Neural cell (in vitro differentiated cells): ENCODE data around the gene FAM98B. TPM values are rescaled to one million over a fixed set of nuclear protein-coding genes. Genes with fewer than 3 reads are reported as not detected.
"Not testable (repeated sequence)": the region's sequence is repeated elsewhere in the genome, so short reads cannot be mapped to it uniquely, and the experiment has no call there.

ENCODE experiments used
- H2AFZ ChIP-seq: fragments of 200-600, 300-800 bp; sonication (generic), shearing (Covaris generic); 2 replicates; pipeline ENCODE4 v1.6.0; 2014; ENCODE audit warnings: low read depth, mild to moderate bottlenecking, antibody characterized with exemption, low read length, moderate library complexity
- H3F3A ChIP-seq: fragments of 200-600 bp; shearing (Covaris generic); 2 replicates; pipeline ENCODE4 v1.6.1; 2016; ENCODE audit warnings: mild to moderate bottlenecking, moderate library complexity, mixed read lengths, antibody characterized with exemption, low read length; ENCODE audit not compliant: insufficient read depth, poor library complexity, severe bottlenecking
- H3K27ac ChIP-seq: fragments of 200-600, 300-800 bp; sonication (generic), shearing (Covaris generic); 2 replicates; pipeline ENCODE4 v1.5.1; 2014; ENCODE audit warnings: mild to moderate bottlenecking, low read length, moderate library complexity
- H3K27me3 ChIP-seq: fragments of 300-800, 200-600 bp; sonication (generic), shearing (Covaris generic); 2 replicates; pipeline ENCODE4 v1.6.0; 2014; ENCODE audit warnings: mild to moderate bottlenecking, low read depth, low read length, moderate library complexity; ENCODE audit not compliant: insufficient read depth
- H3K36me3 ChIP-seq: fragments of 300-800, 200-600 bp; sonication (generic), shearing (Covaris generic); 2 replicates; pipeline ENCODE4 v1.5.1; 2014; ENCODE audit warnings: mild to moderate bottlenecking, antibody characterized with exemption, low read length, moderate library complexity; ENCODE audit not compliant: insufficient read depth
- H3K4me2 ChIP-seq: fragments of 300-800, 200-600 bp; sonication (generic), shearing (Covaris generic); 2 replicates; pipeline ENCODE4 v1.6.0; 2014; ENCODE audit warnings: mild to moderate bottlenecking, low read length
- H3K4me3 ChIP-seq: fragments of 300-800, 200-600 bp; sonication (generic), shearing (Covaris generic); 2 replicates; pipeline ENCODE4 v1.5.1; 2014; ENCODE audit warnings: mild to moderate bottlenecking, low read length, moderate library complexity
- H3K79me2 ChIP-seq: fragments of 200-600 bp; shearing (Covaris generic); replicated peaks from 2 replicates; pipeline ENCODE4 v1.6.0; 2014; ENCODE audit warnings: mild to moderate bottlenecking, low read length, moderate library complexity; ENCODE audit not compliant: insufficient read depth
- H3K9ac ChIP-seq: fragments of 300-800, 200-600 bp; sonication (generic), shearing (Covaris generic); 2 replicates; pipeline ENCODE4 v1.6.1; 2016; ENCODE audit warnings: mild to moderate bottlenecking, low read length, mixed read lengths
- H3K9me2 ChIP-seq: fragments of 200-600 bp; shearing (Covaris generic); 2 replicates; pipeline ENCODE4 v1.6.1; 2016; ENCODE audit warnings: mild to moderate bottlenecking, low read length, mixed read lengths; ENCODE audit not compliant: insufficient read depth
- H3K9me3 ChIP-seq: fragments of 200-600, 300-800 bp; sonication (generic), shearing (Covaris generic); 2 replicates; pipeline ENCODE4 v1.6.1; 2016; ENCODE audit warnings: mild to moderate bottlenecking, mixed run types, low read length, moderate library complexity, mixed read lengths
- H4K20me1 ChIP-seq: fragments of 200-600 bp; shearing (Covaris generic); 2 replicates; pipeline ENCODE4 v1.6.1; 2016; ENCODE audit warnings: mild to moderate bottlenecking, mixed run types; ENCODE audit not compliant: insufficient read depth
- EP300 ChIP-seq: fragments of 450-650 bp; conservative IDR thresholded peaks from 2 replicates; pipeline ENCODE4 v1.6.1; 2014; ENCODE audit warnings: antibody characterized with exemption, mild to moderate bottlenecking, moderate library complexity; ENCODE audit not compliant: poor library complexity, severe bottlenecking
- EZH2 ChIP-seq: fragments of 200-600, 300-800 bp; shearing (Covaris generic), sonication (generic); IDR thresholded peaks from 2 replicates; pipeline ENCODE4 v1.6.1; 2014; ENCODE audit warnings: antibody characterized with exemption, low read length, borderline replicate concordance, mild to moderate bottlenecking; ENCODE audit not compliant: insufficient read depth, poor library complexity, severe bottlenecking
- MXI1 ChIP-seq: fragments of 450-650 bp; conservative IDR thresholded peaks from 2 replicates; pipeline ENCODE4 v1.6.1; 2014; ENCODE audit warnings: antibody characterized with exemption, mild to moderate bottlenecking; ENCODE audit not compliant: poor library complexity, severe bottlenecking
- POLR2AphosphoS5 ChIP-seq: IDR thresholded peaks from 2 replicates; pipeline ENCODE4 v1.6.1; 2012
- RAD21 ChIP-seq: fragments of 450-650 bp; conservative IDR thresholded peaks from 2 replicates; pipeline ENCODE4 v1.6.1; 2014; ENCODE audit warnings: antibody characterized with exemption, mild to moderate bottlenecking, moderate library complexity
- SMC3 ChIP-seq: fragments of 450-650 bp; conservative IDR thresholded peaks from 2 replicates; pipeline ENCODE4 v1.6.1; 2014; ENCODE audit warnings: antibody characterized with exemption, mild to moderate bottlenecking, moderate library complexity; ENCODE audit not compliant: poor library complexity
- TAF1 ChIP-seq: IDR thresholded peaks from 2 replicates; pipeline ENCODE4 v1.6.1; 2012; ENCODE audit warnings: low read depth
- polyA plus RNA-seq: library from polyadenylated mRNA; depleted of rRNA; stranded (reverse); fragments of >200 nt; gene quantifications from 2 replicates; pipeline ENCODE4 v1.2.3, GENCODE V29; 2014
- TF ChIP-seq, protein P1 (sequence below): fragments of 450-650 bp; IDR thresholded peaks from 2 replicates; pipeline ENCODE4 v1.5.1; 2014; ENCODE audit warnings: antibody characterized with exemption, mild to moderate bottlenecking, moderate library complexity; ENCODE audit not compliant: poor library complexity, severe bottlenecking
- TF ChIP-seq, protein P2 (sequence below): IDR thresholded peaks from 2 replicates; pipeline ENCODE4 v1.6.1; 2012; ENCODE audit warnings: borderline replicate concordance

The FAM98B gene
- polyA plus RNA-seq, 1 donor from 2014 or later: 12.7 TPM

DNA sequence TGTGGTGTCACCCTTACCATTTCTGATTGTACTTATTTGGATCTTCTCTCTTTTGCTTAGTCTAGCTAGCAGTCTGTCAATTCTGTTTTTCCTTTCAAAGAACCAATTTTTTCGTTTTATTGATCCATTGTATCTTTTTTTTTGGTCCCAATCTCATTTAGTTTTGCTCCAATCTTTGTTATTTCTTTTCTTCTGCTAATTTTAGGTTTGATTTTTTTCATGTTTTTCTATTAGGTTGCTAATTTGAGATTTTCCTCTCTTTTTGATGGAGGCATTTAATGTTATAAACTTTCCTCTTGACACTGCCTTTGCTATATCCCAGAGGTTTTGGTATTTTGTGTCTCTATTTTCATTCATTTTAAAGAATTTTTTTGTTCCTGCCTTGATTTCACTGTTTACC, 16.9 kb upstream of the FAM98B start:
- TF ChIP-seq POLR2AphosphoS5 (no peak), EZH2 (no peak), TAF1 (no peak), MXI1 (no peak), EP300 (no peak), RAD21 (no peak), SMC3 (no peak)
- TF ChIP-seq, protein P1, sequence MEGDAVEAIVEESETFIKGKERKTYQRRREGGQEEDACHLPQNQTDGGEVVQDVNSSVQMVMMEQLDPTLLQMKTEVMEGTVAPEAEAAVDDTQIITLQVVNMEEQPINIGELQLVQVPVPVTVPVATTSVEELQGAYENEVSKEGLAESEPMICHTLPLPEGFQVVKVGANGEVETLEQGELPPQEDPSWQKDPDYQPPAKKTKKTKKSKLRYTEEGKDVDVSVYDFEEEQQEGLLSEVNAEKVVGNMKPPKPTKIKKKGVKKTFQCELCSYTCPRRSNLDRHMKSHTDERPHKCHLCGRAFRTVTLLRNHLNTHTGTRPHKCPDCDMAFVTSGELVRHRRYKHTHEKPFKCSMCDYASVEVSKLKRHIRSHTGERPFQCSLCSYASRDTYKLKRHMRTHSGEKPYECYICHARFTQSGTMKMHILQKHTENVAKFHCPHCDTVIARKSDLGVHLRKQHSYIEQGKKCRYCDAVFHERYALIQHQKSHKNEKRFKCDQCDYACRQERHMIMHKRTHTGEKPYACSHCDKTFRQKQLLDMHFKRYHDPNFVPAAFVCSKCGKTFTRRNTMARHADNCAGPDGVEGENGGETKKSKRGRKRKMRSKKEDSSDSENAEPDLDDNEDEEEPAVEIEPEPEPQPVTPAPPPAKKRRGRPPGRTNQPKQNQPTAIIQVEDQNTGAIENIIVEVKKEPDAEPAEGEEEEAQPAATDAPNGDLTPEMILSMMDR: no peak
- TF ChIP-seq, protein P2, sequence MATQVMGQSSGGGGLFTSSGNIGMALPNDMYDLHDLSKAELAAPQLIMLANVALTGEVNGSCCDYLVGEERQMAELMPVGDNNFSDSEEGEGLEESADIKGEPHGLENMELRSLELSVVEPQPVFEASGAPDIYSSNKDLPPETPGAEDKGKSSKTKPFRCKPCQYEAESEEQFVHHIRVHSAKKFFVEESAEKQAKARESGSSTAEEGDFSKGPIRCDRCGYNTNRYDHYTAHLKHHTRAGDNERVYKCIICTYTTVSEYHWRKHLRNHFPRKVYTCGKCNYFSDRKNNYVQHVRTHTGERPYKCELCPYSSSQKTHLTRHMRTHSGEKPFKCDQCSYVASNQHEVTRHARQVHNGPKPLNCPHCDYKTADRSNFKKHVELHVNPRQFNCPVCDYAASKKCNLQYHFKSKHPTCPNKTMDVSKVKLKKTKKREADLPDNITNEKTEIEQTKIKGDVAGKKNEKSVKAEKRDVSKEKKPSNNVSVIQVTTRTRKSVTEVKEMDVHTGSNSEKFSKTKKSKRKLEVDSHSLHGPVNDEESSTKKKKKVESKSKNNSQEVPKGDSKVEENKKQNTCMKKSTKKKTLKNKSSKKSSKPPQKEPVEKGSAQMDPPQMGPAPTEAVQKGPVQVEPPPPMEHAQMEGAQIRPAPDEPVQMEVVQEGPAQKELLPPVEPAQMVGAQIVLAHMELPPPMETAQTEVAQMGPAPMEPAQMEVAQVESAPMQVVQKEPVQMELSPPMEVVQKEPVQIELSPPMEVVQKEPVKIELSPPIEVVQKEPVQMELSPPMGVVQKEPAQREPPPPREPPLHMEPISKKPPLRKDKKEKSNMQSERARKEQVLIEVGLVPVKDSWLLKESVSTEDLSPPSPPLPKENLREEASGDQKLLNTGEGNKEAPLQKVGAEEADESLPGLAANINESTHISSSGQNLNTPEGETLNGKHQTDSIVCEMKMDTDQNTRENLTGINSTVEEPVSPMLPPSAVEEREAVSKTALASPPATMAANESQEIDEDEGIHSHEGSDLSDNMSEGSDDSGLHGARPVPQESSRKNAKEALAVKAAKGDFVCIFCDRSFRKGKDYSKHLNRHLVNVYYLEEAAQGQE: no peak
- Histone ChIP-seq H2AFZ (no peak overlapping the region), H3K79me2 (no peaks in the 10 kb centered on the region), H3K27ac (no peak overlapping the region), H3K9ac (no peak overlapping the region), H3K4me3 (no peak overlapping the region), H3K4me2 (no peak overlapping the region), H3K9me2 (no peaks in the 10 kb centered on the region), H3F3A (no peaks in the 10 kb centered on the region), H3K36me3 (no peaks in the 10 kb centered on the region), H3K27me3 (no peaks in the 10 kb centered on the region), H4K20me1 (no peaks in the 10 kb centered on the region), H3K9me3 (peaks cover 7% of the 10 kb centered on the region)

DNA sequence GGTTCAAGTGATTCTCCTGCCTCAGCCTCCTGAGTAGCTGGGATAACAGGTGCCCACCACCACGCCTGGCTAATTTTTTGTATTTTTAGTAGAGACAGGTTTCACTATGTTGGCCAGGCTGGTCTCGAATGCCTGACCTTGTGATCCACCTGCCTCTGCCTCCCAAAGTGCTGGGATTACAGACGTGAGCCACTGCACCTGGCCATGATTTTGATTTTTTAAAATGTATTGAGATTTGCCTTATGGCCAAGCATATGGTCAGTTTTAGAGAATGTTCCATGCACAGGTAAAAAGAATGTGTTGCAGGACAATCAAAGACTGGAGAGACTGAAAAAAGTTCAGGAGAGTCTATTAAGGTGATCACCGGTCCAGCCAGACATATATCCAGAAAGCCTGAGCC, 16.3 kb upstream of the FAM98B start:
- H2AFZ ChIP-seq, H3K9me3 ChIP-seq, H3K9ac ChIP-seq, H3K27ac ChIP-seq, H4K20me1 ChIP-seq, H3K9me2 ChIP-seq, H3F3A ChIP-seq, H3K79me2 ChIP-seq, H3K4me3 ChIP-seq, H3K27me3 ChIP-seq, H3K36me3 ChIP-seq, H3K4me2 ChIP-seq: not testable (repeated sequence)
